Right renal cortex interstitium (tissue), 3 donors: ENCODE results near the gene RFPL1. TPM values are rescaled to one million over a fixed set of nuclear protein-coding genes. Genes with fewer than 3 reads are reported as not detected.

Experiments
- DNase-seq, 3 donors: peaks; one replicate each; pipeline ENCODE4 v3.0.0-alpha.2; 2013; ENCODE audit warnings: low read depth in 3 of 3, low spot score in 2 of 3
- polyA plus RNA-seq, 3 donors: library from polyadenylated mRNA; unstranded; fragments of 120-200 nt; gene quantifications; one replicate each; pipeline ENCODE4 v1.2.1, GENCODE V29; 2013; ENCODE audit not compliant: insufficient read length in 3 of 3

The RFPL1 gene
- polyA plus RNA-seq, 3 donors, result 1.1 to 1.4 (median 1.2) TPM

DNA sequence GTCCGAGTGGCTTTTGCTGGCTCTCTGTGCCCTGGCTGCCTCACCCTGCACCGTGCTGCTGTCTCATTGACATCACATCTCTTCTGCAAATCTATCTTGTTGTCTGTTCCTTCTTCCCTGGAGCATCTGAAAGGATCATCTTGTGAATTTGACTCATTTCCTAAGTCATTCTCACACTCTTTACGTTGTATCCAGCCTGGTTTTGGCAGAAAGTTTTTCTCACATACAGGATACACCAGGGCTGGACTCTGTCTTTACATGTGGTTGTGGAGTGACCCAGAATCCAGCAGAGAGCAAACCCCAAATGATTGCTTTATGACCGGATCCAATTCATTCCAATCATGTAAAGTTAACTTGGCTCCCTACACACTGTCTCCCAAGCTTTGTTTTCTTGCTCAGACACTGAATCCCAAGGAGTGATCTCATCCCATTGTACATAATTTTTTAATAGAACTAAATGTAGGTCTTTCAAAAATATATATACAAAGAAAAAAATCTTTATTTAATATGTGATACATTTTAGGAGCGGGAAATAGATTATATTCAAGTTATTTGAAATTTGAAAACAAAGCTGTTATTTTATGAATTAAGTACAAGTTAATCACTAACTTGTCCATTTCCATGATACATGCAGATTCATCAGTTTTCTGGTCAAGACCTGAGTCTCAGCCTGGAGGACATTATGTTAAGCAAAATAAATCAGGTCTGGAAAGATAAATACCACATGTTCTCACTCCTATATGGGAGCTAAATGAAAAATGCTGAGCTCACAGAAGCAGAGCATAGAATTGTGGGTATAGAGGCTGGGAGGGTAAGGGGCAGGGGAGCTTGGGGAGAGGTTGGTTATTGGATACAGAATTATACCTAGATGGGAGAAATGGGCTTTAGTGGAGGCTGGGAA lies 2.9 kb upstream of the RFPL1 start:
- no peak for DNase-seq

DNA sequence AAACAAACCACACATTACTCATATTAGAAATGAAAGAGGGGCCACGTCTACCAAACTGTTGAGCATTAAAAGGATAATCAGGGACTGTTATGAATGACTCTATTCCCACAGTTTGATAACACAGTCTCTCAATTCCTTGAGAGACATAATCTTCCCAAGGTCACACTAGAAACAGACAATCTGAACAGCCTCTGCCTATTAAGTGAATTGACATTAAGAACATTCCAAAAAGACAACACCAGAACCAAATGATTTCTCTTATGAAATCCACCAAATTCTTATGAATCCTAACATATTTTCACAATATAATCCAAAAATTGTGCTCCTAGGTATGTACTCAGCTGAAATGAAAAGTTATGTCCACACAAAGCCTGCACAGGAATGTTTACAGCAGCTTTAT lies 4.6 kb downstream of the RFPL1 start:
- DNase-seq, result no peak

DNA sequence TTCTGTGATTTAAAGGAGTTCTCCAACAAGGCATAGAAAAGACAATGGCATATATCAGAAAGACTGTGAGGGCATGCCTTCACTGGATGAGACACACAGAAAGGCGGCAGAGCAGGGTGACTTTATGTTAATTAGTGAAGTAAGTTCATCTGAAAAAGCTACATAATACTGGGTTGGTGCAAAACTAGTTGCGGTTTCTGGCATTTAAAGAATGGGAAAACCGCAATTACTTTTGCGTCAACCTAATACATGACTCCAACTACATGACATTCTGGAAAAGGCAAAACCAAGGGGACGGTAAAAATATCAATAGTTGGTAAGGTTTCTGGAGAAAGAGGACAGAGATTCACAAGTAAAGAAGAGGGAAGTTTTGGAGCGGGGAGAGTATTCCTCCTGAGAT lies 5.1 kb downstream of the RFPL1 start:
- no peak for DNase-seq

DNA sequence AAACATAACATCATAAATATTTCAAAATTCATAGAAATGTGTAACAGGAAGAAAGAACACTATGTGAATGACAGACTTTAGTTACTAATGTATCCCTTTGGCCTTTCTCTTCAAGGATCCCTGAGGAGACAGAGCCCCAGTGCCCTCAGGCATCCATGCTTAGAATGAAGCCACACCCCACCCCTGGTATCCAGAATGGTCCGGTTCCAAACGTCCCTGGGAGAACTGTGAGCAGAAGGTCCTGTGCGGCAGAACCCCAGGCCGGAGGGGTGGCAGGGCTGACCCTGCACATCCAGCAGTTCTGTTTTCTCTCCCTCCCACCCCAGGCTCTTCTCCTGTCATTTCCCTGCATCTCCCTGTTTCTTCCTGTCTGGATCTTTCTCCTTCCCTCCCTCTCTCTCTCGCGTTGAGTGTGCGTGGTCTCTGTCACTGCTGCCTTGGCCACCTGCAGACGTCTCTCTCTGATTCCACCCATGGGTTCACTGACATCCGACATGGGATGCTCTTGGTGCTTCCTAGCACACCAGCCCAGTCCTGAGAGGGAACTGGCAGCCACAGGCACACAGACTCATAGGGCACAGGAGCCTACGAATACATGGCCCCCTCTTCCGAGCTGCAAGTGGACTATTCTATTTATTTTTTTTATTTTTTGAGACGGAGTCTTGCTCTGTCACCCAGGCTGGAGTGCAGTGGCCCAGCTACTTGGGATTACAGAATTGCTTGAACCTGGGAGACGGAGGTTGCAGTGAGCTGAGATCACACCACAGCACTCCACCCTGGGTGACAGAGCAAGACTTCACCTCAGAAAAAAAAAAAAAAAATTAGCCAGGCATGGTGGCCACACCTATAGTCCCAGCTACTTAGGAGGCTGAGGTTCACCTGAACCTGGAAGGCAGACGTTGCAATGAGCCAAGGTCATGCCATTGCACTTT lies 5.7 kb downstream of the RFPL1 start:
- no peak for DNase-seq

DNA sequence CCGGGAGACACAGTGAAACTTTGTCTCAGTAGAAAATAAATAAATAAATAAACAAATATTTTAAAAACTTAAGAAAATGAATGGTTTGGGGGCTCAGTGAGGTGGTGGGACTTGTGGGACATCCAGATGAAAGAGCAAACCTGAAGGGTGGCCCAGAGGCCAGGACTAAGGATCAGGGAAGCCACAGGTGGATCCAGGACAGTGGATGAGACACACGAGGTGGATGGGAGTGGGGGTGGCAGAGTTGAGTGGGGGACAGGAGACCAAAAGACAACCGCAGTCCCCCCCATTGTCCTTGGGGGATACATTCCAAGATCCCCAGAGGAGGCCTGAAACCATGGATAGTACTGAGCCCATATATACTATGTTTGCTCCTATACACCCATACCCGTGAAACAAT lies 7.1 kb downstream of the RFPL1 start:
- DNase-seq, result no peak

DNA sequence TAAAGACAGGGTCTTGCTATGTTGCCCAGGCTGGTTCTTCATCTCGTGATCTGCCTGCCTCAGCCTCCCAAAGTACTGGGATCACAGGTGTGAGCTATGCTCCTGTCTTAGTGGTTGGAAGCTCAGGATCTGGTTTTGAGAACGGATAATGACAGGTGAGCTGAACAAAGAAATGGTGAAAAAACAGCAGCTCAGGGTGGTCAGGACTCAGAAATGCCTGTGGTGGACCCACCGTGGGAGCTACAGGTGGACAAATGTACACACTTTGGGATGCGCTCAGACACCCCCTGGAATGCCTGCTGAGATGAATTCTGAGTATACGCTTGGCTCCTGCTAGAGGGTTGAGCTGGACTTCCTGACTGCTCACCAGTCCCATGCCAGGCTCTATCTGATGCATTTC lies 9.5 kb downstream of the RFPL1 start:
- DNase-seq, result no peak

DNA sequence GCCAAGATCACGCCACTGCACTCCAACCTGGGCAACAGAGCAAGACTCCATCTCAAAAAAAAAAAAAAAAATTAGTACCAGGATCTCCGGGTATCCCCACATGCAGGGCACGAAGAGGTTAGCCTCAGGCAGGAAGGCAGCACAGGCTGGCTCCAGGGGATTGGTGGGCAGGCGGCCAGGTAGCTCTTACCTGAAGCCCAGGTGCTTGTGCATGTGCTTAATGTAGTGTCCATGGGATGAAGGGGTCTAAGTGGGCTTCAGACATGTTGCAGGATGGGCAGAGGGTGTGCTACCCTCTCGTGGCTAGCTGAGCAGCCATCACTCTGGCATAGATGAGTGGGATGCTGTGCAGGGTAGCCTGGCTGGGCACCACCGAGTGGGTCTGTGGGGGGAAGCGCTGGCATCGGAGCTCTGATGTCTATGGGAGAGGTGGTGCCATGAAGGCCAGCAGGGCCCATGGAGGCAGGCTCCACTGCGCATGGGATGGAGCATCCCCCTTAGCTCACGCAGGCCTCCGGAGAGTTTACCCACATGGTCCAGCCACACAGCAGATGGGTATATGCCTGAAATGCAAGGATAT lies 11.0 kb downstream of the RFPL1 start:
- no peak for DNase-seq

DNA sequence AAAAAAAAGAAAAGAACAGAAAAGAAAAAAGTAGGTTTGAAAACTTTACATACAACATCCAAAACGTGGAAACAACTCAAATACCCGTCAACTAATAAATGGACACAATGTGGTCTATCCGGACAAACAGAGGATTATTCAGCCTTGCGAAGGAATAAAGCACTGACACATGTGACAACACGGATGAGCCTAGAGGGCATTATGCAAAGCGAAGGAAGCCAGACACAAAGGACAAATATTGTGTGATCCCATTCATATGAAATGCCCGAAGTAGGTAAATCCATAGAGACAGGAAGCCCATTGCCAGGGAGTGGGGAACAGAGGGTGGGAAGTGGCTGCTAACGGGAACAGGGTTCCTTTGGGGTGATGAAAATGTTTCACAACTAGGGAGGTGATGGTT lies 11.8 kb downstream of the RFPL1 start:
- DNase-seq, result no peak

DNA sequence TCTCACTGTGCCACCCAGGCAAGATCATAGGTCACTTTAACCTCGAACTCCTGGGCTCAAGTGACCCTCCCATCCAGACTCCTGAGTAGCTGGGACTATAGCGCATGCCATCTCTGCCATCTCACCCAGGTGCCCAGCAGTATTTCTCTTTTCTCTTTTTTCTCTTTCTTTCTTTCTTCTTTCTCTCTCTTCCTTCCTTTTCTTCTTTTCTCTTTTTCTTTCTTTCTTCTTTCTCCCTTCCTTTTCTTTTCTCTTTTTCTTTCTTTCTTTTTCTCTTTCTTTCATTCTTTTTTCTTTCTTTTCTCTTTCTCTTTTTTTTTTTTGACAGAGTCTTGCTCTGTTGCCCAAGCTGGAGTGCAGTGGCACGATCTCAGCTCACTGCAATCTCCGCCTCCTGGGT lies 13.5 kb downstream of the RFPL1 start:
- no peak for DNase-seq

DNA sequence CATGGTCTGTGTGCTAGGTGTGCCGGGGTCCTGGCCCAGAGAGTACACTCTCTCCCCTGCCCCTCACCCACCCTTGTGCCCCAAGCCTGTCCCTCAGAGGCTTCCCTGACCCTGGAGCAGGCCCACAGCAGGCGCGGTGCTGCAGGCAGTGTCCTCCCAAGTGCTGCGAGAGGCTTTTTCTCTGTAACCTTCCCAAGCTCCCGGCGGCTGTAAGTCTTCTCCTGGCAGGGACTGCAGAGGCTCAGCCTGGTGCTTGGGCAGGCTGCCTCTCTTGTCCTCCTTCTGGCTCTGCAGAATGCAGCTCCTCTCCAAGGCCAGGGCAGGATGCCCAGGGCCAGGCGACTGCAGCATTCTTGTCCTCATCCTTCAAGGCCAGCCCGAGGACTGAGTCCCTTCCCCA lies 15.9 kb downstream of the RFPL1 start:
- DNase-seq, result no peak

DNA sequence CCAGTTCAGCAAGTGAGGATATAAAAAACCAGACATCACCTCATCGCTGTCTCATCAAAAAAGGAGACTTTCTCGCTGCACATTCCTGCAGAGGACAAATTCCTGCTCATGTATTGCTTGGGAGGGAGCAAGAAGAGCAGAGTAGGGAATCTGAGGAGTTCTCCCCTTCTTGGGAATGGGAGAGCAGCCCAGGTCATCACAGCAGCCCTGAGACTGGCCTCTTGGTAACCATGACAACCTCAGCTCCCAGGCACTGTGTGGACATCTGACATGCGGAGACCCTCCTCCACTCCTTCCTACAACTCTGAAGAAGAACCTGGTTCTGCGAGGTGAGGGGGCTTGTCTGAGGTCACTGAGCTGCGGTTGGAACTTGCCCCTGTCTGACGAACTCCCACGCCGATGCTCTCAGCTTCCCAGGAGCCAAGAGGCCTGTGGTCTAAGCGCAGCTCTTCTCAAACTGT lies 17.9 kb downstream of the RFPL1 start:
- no peak for DNase-seq

DNA sequence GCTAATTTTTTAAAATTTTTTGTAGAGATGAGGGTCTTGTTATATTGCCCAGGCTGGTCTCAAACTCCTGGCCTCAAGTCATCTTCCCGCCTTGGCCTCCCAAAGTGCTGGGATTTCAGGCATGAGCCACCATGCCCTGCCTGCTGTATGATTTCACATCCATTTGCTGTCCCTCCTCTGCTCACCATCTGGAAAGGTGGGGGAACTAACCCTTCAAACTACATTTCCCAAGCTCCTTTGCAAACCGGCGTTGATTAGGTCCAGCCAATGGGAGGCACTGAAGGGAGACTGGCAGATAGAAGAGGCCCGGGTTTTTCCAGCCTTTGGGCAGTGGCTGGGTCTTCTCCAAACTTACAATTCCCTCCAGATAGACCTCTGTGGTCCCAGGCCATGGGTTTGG lies 19.3 kb downstream of the RFPL1 start:
- no peak for DNase-seq

DNA sequence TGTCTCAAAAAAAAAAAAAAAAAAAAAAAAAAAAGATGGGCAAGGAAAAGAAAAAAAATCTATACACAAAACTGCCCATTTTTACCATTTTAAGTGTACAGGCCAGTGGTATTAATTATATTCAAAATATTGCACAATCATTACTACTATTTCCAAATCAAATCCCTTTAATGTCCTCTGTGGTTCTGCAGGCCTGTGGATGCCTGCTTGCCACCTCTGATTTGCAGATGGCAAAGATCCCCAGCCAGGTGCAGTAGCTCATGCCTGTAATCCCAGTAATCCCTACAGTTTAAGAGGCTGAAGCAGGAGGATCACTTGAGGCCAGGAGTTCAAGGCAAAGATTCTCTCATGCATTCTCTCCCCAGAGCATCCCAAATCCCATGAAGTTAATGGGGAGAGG lies 20.2 kb downstream of the RFPL1 start:
- DNase-seq, result no peak

DNA sequence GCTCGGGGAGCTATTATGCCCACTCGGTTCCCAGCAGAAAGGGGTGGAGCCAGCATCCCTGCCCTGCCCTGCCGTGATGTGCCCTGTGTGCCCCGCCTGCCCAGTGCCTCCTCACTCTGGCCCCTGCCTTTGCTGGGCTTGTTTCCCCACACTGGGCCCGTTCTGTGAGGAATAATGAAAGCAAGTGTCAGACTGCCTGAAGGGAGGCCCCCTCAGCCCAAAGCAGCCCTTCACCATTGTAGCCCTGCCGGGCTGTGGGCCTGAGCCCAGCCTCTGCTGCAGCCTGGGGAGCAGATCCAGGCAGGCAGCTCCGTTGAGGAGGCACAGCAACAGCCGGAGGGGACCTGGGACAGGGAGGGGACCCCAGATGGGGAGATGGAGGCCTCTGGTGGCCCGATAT lies 21.4 kb downstream of the RFPL1 start:
- no peak for DNase-seq

DNA sequence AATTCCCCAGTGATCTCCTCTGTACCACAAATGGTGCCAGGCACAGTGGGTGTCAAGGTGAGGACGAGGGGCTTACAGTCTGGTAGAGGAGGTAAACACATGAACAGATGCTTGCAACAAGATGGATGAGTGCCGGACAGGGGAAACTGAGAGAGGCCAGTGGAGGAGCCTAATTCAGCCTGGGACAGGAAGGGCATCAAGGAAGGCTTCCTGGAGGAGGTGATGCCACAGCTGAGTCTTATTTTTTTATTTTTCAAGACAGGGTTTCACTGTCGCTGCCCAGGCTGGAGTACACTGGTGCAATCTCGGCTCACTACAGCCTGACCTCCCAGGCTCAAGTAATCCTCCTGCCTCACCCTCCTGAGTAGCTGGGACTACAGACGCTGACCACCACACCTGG lies 22.9 kb downstream of the RFPL1 start:
- DNase-seq, result no peak

DNA sequence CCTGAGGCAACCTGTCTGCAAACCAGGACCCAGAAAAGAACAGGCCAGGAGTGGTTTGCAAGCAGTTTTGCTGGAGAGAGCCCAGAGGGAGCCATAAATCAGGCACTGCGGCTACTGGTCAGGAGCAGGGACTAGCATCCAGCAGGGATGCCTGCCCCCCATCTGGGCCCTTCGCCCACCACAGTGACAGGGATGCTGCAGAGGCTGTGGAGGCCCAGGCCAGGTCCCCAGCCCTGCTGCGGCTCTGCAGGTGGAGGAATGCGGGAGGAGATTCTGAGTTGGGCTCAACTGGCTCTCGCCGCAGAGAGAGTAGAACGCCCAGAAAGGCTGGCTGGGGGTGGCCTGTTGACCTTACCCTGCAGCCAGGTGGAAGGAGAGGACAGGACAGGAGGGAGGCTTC lies 25.2 kb downstream of the RFPL1 start:
- DNase-seq, result no peak

DNA sequence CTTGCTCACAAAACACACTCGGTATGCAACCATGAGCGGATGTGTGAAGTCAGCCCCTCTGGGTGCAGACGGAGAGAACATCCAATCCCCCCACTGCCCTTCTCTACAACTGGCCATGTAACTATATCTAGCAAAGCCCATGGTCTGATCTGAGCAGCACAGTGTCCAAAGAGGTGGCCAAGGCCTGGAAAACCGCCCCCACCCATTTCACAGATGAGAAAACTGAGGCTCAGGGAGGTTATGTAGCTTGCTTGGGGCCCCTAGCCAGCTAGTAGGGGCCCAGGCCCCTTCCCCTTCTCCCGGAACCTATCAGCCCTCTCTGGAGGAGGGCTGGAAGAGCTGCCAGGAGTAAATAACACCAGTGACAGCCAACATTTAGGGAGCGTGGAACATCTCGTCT lies 26.2 kb downstream of the RFPL1 start:
- DNase-seq, result no peak

DNA sequence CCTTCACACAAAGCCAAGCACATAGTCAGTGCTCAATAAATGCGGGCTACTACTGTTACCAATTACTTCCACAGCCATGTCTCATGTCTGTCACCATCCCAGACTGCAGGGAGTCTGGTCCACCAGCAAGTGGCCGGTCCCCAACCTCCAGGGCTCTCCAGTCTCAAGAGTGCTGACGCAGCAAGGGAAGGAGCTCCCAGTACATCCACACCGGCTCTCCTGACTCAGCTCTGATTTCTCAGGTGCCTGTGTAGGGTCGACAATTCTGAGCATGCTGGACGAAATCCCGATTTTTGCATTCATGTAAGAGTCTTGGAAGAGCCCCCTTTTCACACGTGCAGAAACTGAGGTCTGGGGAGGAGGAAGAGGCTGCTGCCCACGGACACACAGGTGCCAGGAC lies 31.4 kb downstream of the RFPL1 start:
- DNase-seq, result no peak

DNA sequence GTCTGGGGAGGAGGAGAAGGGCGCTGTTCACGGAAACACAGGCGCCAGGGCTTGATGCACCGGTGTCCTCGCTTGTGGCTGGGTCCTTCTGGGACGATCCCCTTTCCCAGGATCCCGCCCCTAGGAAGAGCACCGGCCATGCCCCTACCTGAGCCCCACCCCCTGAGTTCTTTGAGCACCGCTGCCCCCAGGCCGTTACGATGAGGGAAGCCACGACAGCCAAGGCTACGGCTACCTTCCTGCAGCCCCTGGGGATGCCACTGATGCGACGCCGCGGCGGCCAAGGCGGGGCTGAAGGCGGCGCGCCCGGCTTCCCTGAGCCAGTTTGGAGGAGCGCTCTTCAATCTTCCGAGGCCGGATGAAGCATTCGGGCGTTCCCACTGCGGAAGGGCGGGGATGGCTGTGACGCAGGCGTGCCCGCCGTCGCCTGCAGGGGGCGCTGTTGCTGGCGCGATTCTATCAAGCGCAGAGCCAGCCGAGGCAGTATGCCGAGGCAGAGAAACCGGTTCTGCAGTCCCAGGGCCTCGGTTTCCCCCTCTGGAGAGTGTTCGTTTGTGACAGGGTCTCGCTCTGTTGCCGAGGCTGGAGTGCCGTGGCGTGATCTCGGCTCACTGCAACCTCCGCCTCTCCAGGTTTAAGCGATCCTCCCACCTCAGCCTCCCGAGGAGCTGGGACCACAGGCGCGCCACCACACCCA lies 31.9 kb downstream of the RFPL1 start:
- DNase-seq, result peak in 1 of 3 donors; percentile 45

DNA sequence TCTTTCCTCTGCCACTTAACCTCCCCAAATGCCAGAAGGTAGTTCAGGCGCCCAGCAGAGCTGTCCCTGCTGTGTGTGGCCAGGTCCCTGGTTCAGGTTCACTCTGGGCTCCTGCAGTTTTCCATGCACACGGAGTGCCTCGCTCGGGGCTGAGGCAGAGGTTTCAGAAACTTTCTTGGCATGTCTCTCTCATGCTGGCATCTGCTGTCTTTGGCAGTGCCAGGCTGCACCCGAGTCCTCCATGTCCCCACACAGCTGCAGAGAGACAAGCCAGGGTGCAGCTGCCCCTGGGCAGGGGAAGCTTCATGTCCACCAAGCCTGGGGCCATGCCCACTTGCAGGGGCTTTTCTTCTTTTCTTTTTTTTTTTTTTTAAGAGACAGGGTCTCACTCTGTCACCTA lies 34.6 kb downstream of the RFPL1 start:
- DNase-seq, result no peak

DNA sequence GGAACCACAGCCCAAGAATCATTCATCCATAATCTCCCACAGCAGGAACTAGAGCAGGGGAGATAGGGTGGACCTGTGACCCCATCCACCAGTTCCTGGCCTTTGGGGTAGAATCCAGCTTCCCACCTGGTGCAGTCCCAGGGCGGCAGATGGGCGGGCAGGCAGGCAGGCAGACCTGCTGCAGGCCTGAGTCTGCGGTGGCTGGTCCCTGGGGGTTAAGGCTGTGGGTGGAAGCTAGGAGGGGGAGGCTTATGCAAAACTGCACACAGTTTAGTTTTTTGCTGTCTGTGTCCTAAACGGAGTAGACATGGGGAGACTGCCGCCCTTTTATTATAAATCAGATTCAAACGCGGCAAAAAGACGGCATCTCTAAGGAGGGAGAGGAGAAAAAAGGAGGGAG lies 37.2 kb downstream of the RFPL1 start:
- no peak for DNase-seq
